ENCODE results near the gene PTPRN2.

DNA sequence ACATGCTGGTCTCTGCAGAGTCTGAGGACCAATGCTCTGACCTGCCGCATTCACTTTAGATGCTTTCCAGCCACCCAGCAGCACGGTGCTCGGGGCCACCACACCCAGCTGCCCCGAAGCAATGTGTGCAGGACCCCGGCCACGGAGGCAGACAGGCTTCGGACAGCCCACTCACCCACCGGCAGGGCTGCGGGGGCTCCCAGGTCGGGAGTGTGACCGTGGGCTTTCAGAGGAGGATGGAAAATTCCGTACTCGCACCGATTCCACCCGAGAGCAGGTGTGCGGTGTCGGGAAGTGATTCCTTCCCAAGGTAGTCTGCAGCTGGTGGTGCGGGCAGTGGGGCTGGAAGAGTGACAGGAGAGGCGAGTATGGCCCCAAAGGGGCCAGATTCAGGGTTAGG is 1059.9 kb downstream of the PTPRN2 start:
- TF ChIP-seq EP300 (IDR thresholded peaks at IDR 0.05), result no peak
- TF ChIP-seq, protein P1, sequence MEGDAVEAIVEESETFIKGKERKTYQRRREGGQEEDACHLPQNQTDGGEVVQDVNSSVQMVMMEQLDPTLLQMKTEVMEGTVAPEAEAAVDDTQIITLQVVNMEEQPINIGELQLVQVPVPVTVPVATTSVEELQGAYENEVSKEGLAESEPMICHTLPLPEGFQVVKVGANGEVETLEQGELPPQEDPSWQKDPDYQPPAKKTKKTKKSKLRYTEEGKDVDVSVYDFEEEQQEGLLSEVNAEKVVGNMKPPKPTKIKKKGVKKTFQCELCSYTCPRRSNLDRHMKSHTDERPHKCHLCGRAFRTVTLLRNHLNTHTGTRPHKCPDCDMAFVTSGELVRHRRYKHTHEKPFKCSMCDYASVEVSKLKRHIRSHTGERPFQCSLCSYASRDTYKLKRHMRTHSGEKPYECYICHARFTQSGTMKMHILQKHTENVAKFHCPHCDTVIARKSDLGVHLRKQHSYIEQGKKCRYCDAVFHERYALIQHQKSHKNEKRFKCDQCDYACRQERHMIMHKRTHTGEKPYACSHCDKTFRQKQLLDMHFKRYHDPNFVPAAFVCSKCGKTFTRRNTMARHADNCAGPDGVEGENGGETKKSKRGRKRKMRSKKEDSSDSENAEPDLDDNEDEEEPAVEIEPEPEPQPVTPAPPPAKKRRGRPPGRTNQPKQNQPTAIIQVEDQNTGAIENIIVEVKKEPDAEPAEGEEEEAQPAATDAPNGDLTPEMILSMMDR (IDR thresholded peaks at IDR 0.05), result no peak
- TF ChIP-seq POLR2AphosphoS5 (IDR thresholded peaks at IDR 0.05), result no peak
- no peak for TF ChIP-seq POLR2A (IDR thresholded peaks at IDR 0.05)
